B cell (primary cell): ENCODE results near the gene NMT1. TPM values are rescaled to one million over a fixed set of nuclear protein-coding genes. Genes with fewer than 3 reads are reported as not detected.
A peak's percentile ranks its signal among the peaks of the same experiment; 100 is the strongest.

Experiments
- ATAC-seq: fragments of 200-7000 bp; cut with Tn5 transposase; one replicate; pipeline ENCODE4 v1.10.0; 2021; ENCODE audit warnings: low read depth, mild to moderate bottlenecking, moderate number of reproducible peaks, moderate library complexity
- CTCF ChIA-PET: fragments of 350-600 bp; sonication (Branson Sonifier 250); formaldehyde crosslinking; loops from one replicate; lab custom pipeline; 2021; ENCODE audit warnings: antibody characterized with exemption, inconsistent platforms; lab: Charles Lee
- POLR2A ChIA-PET: fragments of 350-600 bp; sonication (Branson Sonifier 250); formaldehyde crosslinking; loops from one replicate; lab custom pipeline; 2021; ENCODE audit warnings: antibody characterized with exemption; lab: Charles Lee
- DNase-seq: peaks from one replicate; pipeline ENCODE4 v3.0.0; 2013
- H2AFZ ChIP-seq: 2 replicates; pipeline ENCODE4 v1.6.1; 2012; ENCODE audit warnings: mild to moderate bottlenecking, low read depth, low read length; ENCODE audit not compliant: insufficient read depth, poor library complexity, severe bottlenecking
- H3K27ac ChIP-seq, 2 donors: 1 replicate in 1 of 2; 2 replicates in 1 of 2; pipeline ENCODE4 v1.5.1; 2012 to 2013; ENCODE audit warnings: low read length in 2 of 2, mild to moderate bottlenecking in 2 of 2, moderate library complexity in 1 of 2
- H3K27me3 ChIP-seq, 4 experiments: fragments of 200-600 bp in 1 of 4; sonication (generic) in 1 of 4; replicated peaks in 1 of 4; 1 replicate in 2 of 4; 2 replicates in 2 of 4; pipeline versions ENCODE4 v1.6.1 to v1.7.0; 2013 to 2016; ENCODE audit warnings: low read length in 3 of 4, mild to moderate bottlenecking in 2 of 4, mixed read lengths in 1 of 4, moderate library complexity in 1 of 4; ENCODE audit not compliant: insufficient read depth in 4 of 4, control insufficient read depth in 3 of 4; ENCODE audit errors: control extremely low read depth in 1 of 4
- H3K36me3 ChIP-seq, 2 experiments: replicated peaks in 1 of 2; 1 replicate in 1 of 2; 2 replicates in 1 of 2; pipeline versions ENCODE4 v1.6.1 to v1.7.1; 2013; ENCODE audit warnings: low read length in 1 of 2; ENCODE audit not compliant: insufficient read depth in 2 of 2, control insufficient read depth in 1 of 2; ENCODE audit errors: control extremely low read depth in 1 of 2, extremely low read depth in 1 of 2
- H3K4me1 ChIP-seq, 2 donors: fragments of 200-600 bp in 1 of 2; sonication (generic) in 1 of 2; 1 replicate in 1 of 2; 2 replicates in 1 of 2; pipeline versions ENCODE4 v1.5.1 to v1.6.1; 2013 to 2017; ENCODE audit warnings: low read length in 2 of 2; ENCODE audit not compliant: control insufficient read depth in 2 of 2, insufficient read depth in 2 of 2
- H3K4me2 ChIP-seq: replicated peaks from 2 replicates; pipeline ENCODE3; 2012; ENCODE audit warnings: mild to moderate bottlenecking, low read depth, low read length; ENCODE audit not compliant: poor library complexity, severe bottlenecking
- H3K4me3 ChIP-seq, 5 experiments: fragments of 200-600 bp in 1 of 5; sonication (generic) in 1 of 5; 1 replicate in 3 of 5; 2 replicates in 2 of 5; pipeline versions ENCODE4 v1.5.1 to v1.7.0; 2011 to 2016; ENCODE audit warnings: low read length in 4 of 5, mild to moderate bottlenecking in 4 of 5, low read depth in 2 of 5, control low read depth in 1 of 5, moderate library complexity in 1 of 5; ENCODE audit not compliant: insufficient read depth in 1 of 5; ENCODE audit errors: control extremely low read depth in 1 of 5, extremely low read depth in 1 of 5
- H3K79me2 ChIP-seq: fragments of 200-600 bp; sonication (generic); one replicate; pipeline ENCODE4 v1.6.0; 2016; ENCODE audit warnings: low read length; ENCODE audit not compliant: control insufficient read depth, insufficient read depth
- H3K9ac ChIP-seq: fragments of 200-600 bp; sonication (generic); 2 replicates; pipeline ENCODE4 v1.6.1; 2017; ENCODE audit warnings: mild to moderate bottlenecking, low read length, moderate library complexity
- H3K9me3 ChIP-seq, 3 donors: one replicate each; pipeline versions ENCODE4 v1.6.1 to v1.7.1; 2013; ENCODE audit warnings: low read length in 2 of 3; ENCODE audit not compliant: control insufficient read depth in 2 of 3, insufficient read depth in 1 of 3; ENCODE audit errors: control extremely low read depth in 1 of 3
- H4K20me1 ChIP-seq: 2 replicates; pipeline ENCODE4 v1.6.0; 2012; ENCODE audit warnings: mild to moderate bottlenecking, low read length; ENCODE audit not compliant: insufficient read depth, control insufficient read depth, poor library complexity, severe bottlenecking
- H3K27ac Mint-ChIP-seq: one replicate; pipeline ENCODE4 v1.8.0; 2021; ENCODE audit warnings: mixed read lengths
- H3K27me3 Mint-ChIP-seq: one replicate; pipeline ENCODE4 v1.8.0; 2021; ENCODE audit warnings: mixed read lengths
- H3K4me1 Mint-ChIP-seq: one replicate; pipeline ENCODE4 v1.8.0; 2021; ENCODE audit warnings: mixed read lengths
- H3K4me3 Mint-ChIP-seq: one replicate; pipeline ENCODE4 v1.8.0; 2021; ENCODE audit warnings: mixed read lengths
- H3K9me3 Mint-ChIP-seq: one replicate; pipeline ENCODE4 v1.8.0; 2022; ENCODE audit warnings: mixed read lengths; ENCODE audit not compliant: insufficient read depth
- EZH2 ChIP-seq: IDR thresholded peaks from 2 replicates; pipeline ENCODE4 v1.6.1; 2012; ENCODE audit warnings: borderline replicate concordance, low read depth, mild to moderate bottlenecking, moderate library complexity, low read length; ENCODE audit not compliant: insufficient read depth, poor library complexity, severe bottlenecking
- WGBS: methylation state at CpG from one replicate; pipeline ENCODE4 v1.1.5; 2013; ENCODE audit warnings: missing lambda C conversion rate; ENCODE audit not compliant: insufficient coverage; 5-methylcytosine and 5-hydroxymethylcytosine counted together
- intact Hi-C: fragments of 100-400 bp; cut with micrococcal nuclease; formaldehyde crosslinking; loops from one replicate; pipeline ENCODE4 v1.10.0; 2022
- polyA plus RNA-seq: library from polyadenylated mRNA; depleted of rRNA; stranded (reverse); fragments of >200 nt; gene quantifications from 2 replicates; pipeline ENCODE4 v1.2.3, GENCODE V29; 2012
- total RNA-seq, 2 donors: library from RNA; stranded (reverse); fragments of 120-200 nt in 1 of 2; gene quantifications; 1 replicate in 1 of 2; 2 replicates in 1 of 2; pipeline versions ENCODE4 v1.2.3 to v1.2.4, GENCODE V29; 2013 to 2022
- TF ChIP-seq, protein P1 (sequence below): fragments of 200-600 bp; IDR thresholded peaks from one replicate; pipeline ENCODE4 v1.8.0; 2022; ENCODE audit warnings: antibody characterized with exemption, mild to moderate bottlenecking

Gene NMT1
- total and polyA plus RNA-seq, 2 donors (not counting 1 experiment from before 2014, with no cell fraction given) = 30.1 to 134 TPM

- Mint-ChIP-seq H3K4me3 (peak overlapping the region; percentile 75), H3K27me3 (no peaks in the 10 kb centered on the region), H3K9me3 (no peaks in the 10 kb centered on the region), H3K4me1 (peaks cover 47% of the 10 kb centered on the region), H3K27ac (peak overlapping the region; percentile 67)
- intact Hi-C loops = loop anchor here (5.0 kb wide), 1 partner anchor 1138 kb away; no protein-coding TSS in a partner anchor
- no peaks in the 10 kb centered on the region for H3K36me3 ChIP-seq
- DNase-seq (peak; percentile 36), ATAC-seq (no peak)
- peaks cover 6% of the 10 kb centered on the region for H4K20me1 ChIP-seq
- peak overlapping the region; percentile 64 to 81 for H3K27ac ChIP-seq
- H3K79me2 ChIP-seq = peaks cover 21% of the 10 kb centered on the region
- no peak overlapping the region for H3K9ac ChIP-seq
- POLR2A ChIA-PET = interaction anchor here (0.7 to 1.5 kb wide), 5 partner anchors 10 to 84 kb away, joined by 3 to 9 read pairs (median 4); partner anchors contain the start of genes ACBD4 and HEXIM2
- peak overlapping the region; percentile 96 for H3K4me2 ChIP-seq
- no peak for TF ChIP-seq EZH2
- TF ChIP-seq, protein P1, sequence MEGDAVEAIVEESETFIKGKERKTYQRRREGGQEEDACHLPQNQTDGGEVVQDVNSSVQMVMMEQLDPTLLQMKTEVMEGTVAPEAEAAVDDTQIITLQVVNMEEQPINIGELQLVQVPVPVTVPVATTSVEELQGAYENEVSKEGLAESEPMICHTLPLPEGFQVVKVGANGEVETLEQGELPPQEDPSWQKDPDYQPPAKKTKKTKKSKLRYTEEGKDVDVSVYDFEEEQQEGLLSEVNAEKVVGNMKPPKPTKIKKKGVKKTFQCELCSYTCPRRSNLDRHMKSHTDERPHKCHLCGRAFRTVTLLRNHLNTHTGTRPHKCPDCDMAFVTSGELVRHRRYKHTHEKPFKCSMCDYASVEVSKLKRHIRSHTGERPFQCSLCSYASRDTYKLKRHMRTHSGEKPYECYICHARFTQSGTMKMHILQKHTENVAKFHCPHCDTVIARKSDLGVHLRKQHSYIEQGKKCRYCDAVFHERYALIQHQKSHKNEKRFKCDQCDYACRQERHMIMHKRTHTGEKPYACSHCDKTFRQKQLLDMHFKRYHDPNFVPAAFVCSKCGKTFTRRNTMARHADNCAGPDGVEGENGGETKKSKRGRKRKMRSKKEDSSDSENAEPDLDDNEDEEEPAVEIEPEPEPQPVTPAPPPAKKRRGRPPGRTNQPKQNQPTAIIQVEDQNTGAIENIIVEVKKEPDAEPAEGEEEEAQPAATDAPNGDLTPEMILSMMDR = no peak
- peak overlapping the region in 4 of 5 experiments; percentile 55 to 58 (median 57) for H3K4me3 ChIP-seq
- CTCF ChIA-PET = interaction anchor here (1.1 to 3.2 kb wide), 3 partner anchors 9 to 74 kb away, joined by 3 to 36 read pairs (median 5); partner anchors contain the start of gene ACBD4
- no peaks in the 10 kb centered on the region for H3K27me3 ChIP-seq
- peaks cover 0 to 3% (median 0%) of the 10 kb centered on the region in 3 donors for H3K9me3 ChIP-seq
- H2AFZ ChIP-seq = peak overlapping the region; percentile 81
- 89% methylated on average over 8 of the region's 8 CpGs for WGBS
- peaks cover 23 to 52% of the 10 kb centered on the region in 2 donors for H3K4me1 ChIP-seq
These were observed 83.9 kb downstream of the NMT1 start for GRCh38 chr17:45145035-45145389.

GRCh38 chr17:45146166-45146565 is 85.0 kb downstream of the NMT1 start:
- Mint-ChIP-seq H3K9me3 (no peaks in the 10 kb centered on the region), H3K4me3 (peak overlapping the region; percentile 91), H3K4me1 (peaks cover 55% of the 10 kb centered on the region), H3K27ac (peak overlapping the region; percentile 99), H3K27me3 (no peaks in the 10 kb centered on the region)
- TF ChIP-seq EZH2 = no peak
- TF ChIP-seq, protein P1 = no peak
- Histone ChIP-seq H3K4me3 (no peak overlapping the region), H3K9ac (no peak overlapping the region), H3K4me1 (peaks cover 33 to 64% of the 10 kb centered on the region in 2 donors), H3K27me3 (no peaks in the 10 kb centered on the region), H3K27ac (no peak overlapping the region), H3K4me2 (peak overlapping the region; percentile 90), H4K20me1 (peaks cover 6% of the 10 kb centered on the region), H2AFZ (no peak overlapping the region), H3K36me3 (no peaks in the 10 kb centered on the region), H3K79me2 (peaks cover 26% of the 10 kb centered on the region), H3K9me3 (peaks cover 0 to 3% (median 0%) of the 10 kb centered on the region in 3 donors)
- ChIA-PET CTCF (interaction anchor here (0.6 to 3.2 kb wide), 3 partner anchors 10 to 371 kb away, joined by 3 to 36 read pairs (median 3); partner anchors contain the start of gene ACBD4), POLR2A (interaction anchor here (0.7 to 1.5 kb wide), 3 partner anchors 8 to 11 kb away, joined by 3 to 9 read pairs (median 4); partner anchors contain the start of gene ACBD4)
- ATAC-seq = no peak
- WGBS = 96% methylated on average over 10 of the region's 10 CpGs
- no peak for DNase-seq
- intact Hi-C loops = loop anchor here (5.0 kb wide), 1 partner anchor 1139 kb away; no protein-coding TSS in a partner anchor
